Ectodermal cell (in vitro differentiated cells): ENCODE results near the gene FCN2.

Source experiments
- H3K27ac ChIP-seq: 2 replicates; pipeline ENCODE4 v1.7.0; 2013; ENCODE audit warnings: mild to moderate bottlenecking, low read depth, low read length; ENCODE audit not compliant: insufficient read depth, poor library complexity, severe bottlenecking
- H3K27me3 ChIP-seq: 2 replicates; pipeline ENCODE4 v1.7.0; 2013; ENCODE audit warnings: mild to moderate bottlenecking, low read length; ENCODE audit not compliant: insufficient read depth, control insufficient read depth, poor library complexity, severe bottlenecking
- H3K36me3 ChIP-seq: one replicate; pipeline ENCODE4 v1.7.0; 2013; ENCODE audit warnings: low read length; ENCODE audit not compliant: control insufficient read depth, insufficient read depth
- H3K4me1 ChIP-seq: one replicate; pipeline ENCODE4 v1.7.0; 2013; ENCODE audit warnings: low read length; ENCODE audit not compliant: control insufficient read depth, insufficient read depth
- H3K4me3 ChIP-seq: 2 replicates; pipeline ENCODE4 v1.7.0; 2013; ENCODE audit warnings: low read depth, low read length, control low read depth; ENCODE audit not compliant: insufficient read depth
- H3K9me3 ChIP-seq: 2 replicates; pipeline ENCODE4 v1.7.0; 2013; ENCODE audit warnings: mild to moderate bottlenecking, low read length, moderate library complexity; ENCODE audit not compliant: control insufficient read depth
- WGBS, 2 experiments: methylation state at CpG; one replicate each; pipeline ENCODE4 v1.1.7; 2013; ENCODE audit warnings: missing lambda C conversion rate in 2 of 2; 5-methylcytosine and 5-hydroxymethylcytosine counted together

Gene FCN2

DNA sequence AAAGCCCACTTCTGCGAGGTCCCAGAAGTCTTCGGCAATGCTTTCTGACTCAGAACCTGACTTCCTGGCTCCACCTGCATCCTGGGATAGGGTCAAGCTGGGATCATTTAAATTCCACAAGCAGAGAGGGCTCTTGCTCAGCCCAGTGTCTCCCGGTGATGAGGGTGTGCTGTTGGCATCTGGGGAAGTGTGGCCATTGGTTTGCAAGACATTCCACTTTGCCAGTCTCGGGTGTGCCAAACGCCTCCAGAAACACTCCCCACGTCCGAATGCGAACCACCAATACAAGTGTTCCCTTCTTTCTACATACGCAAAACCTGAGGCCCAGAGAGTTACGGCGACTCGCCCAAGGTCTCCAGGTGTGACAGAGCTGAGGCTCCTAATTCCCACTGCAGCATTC, 43.1 kb upstream of the FCN2 start:
- Histone ChIP-seq H3K36me3 (peaks cover 2% of the 10 kb centered on the region), H3K4me1 (peaks cover 3% of the 10 kb centered on the region), H3K27me3 (no peaks in the 10 kb centered on the region), H3K4me3 (no peak overlapping the region), H3K9me3 (no peaks in the 10 kb centered on the region), H3K27ac (no peak overlapping the region)
- 95% methylated on average over 12 of the region's 12 CpGs for WGBS, 2 experiments

DNA sequence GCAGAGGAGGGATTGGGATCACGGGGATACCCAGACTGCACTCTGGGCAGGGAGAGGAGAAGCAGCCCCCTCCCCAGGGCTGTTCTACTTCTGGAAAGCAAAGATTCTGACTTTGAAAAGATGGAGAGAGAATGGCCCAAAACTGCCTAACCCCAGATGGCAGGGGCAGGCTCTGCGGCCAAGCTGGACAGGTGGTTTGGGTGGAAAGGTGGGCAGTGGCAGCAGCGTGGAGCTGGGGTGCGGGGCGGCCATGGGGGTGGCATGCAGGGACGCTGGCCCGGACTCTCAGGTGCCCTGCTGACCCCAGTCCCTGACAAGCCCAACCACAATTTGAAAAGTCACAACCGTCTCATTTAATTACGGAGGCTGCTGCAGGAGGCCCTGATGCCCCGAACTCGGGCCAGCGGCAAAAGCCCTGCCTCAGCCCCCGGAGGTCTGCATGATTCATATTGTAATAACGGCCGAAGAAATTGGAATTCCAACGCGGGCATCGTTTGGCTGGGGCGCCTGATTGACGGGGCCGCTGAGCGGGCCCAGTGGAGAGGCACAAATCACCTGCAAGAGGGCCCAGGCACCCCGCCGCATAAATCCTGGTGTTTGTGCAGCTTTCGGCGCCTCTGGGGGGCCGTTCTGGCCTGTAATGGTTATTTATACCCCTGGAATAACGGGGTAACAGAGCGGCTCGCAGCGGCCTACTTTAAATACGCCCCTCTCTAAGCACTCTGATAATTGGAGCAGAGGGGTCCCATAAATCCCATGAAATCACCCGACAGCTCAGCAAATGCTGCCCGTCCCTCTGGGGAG, 41.8 kb upstream of the FCN2 start:
- H3K4me1 ChIP-seq: peaks cover 3% of the 10 kb centered on the region
- H3K9me3 ChIP-seq: no peaks in the 10 kb centered on the region
- H3K36me3 ChIP-seq: peaks cover 4% of the 10 kb centered on the region
- H3K27me3 ChIP-seq: no peaks in the 10 kb centered on the region
- no peak overlapping the region for H3K27ac ChIP-seq
- 91 to 92% methylated on average over 34 of the region's 34 CpGs for WGBS, 2 experiments
- no peak overlapping the region for H3K4me3 ChIP-seq

DNA sequence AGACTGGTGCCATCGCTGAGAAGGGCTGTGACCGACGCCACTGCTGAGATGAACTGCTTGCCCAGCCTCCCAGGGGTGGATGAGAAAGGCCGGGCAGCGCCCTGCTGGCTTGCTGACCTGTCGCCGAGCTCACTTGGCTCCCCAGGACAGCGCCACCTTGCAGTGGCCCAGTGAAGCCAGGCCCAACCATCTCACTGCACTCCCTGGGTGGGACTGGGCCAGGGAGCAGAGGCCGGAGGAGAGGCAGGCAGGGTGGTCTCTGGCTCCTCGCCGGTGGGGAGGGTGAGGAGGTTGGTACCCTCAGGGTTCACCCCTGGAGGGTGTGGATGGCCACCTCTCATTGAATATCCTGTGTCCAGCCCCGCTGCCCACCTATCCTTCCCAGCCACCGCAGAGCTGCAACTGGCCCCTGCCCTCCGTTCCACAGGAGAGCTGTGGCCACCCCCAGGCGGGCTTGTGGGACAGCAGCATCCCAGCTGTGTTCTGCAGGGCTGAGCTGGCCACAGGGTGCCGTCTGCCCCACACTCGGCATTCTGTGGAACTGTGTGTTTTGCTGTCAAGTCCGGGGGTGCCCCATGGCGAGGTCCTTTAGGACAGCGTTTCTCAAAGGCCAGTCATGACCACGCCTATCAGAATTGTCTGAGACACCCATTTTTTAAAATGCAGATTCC, 41.0 kb upstream of the FCN2 start:
- no peaks in the 10 kb centered on the region for H3K27me3 ChIP-seq
- H3K36me3 ChIP-seq: peaks cover 4% of the 10 kb centered on the region
- H3K9me3 ChIP-seq: no peaks in the 10 kb centered on the region
- no peak overlapping the region for H3K27ac ChIP-seq
- no peak overlapping the region for H3K4me3 ChIP-seq
- WGBS, 2 experiments: 82 to 84% methylated on average over 21 of the region's 21 CpGs
- H3K4me1 ChIP-seq: peaks cover 3% of the 10 kb centered on the region

DNA sequence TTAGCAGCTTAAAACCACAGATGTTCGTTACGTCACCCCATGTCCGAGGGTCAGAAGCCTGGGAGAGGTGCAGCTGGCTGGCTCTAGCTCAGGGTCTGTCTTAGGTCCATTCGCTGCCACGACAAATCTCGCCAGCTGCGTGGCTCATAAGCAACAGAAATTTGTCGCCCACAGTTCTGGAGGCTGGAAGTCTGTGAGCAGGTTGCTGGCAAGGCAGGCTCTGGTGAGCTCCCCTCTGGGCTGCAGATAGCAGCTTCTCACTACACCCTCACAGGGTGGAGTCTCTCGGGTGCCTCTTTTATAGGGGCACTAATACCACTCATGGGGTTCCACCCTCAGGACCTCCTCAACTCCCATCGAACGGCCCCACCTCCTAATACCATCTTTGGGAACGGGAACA, 40.1 kb upstream of the FCN2 start:
- no peaks in the 10 kb centered on the region for H3K27me3 ChIP-seq
- peaks cover 4% of the 10 kb centered on the region for H3K36me3 ChIP-seq
- H3K27ac ChIP-seq: no peak overlapping the region
- WGBS, 2 experiments: 94 to 95% methylated on average over 12 of the region's 12 CpGs
- no peak overlapping the region for H3K4me3 ChIP-seq
- no peaks in the 10 kb centered on the region for H3K9me3 ChIP-seq
- peaks cover 3% of the 10 kb centered on the region for H3K4me1 ChIP-seq

DNA sequence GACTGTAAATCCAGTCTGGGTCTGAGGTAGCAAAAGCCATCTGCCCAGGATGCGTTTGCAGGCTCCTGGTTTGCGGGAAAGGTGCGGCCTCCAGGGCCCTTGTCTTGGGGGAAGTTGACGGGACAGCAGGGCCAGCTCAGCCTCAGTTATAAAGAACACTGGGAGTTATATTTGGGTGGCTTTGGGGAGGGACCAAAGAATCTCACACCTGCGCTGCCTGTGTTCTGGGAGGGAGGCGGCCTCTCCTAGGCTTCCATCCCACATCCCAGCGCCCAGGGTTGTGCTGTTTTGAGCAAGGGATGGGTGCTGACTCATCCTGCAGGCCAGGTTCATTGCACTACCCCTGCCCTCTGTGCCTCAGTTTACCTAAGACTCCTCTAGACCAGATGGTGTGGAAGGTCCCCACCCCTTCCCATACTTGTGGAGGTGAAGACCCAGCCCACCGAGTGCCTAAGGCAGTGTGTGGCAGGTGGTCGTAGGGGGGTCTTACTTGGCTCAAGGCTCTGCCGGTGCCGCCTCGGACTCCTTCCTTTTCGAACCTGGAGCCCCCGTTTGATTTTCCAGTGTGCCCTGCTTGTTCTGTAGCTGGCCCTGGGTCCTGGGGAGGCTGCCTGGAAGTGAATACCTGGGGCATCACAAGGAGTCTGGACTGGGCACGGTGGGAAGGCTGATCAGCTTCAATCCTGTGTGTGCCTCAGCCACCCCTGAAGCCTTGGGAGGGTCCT, 39.3 kb upstream of the FCN2 start:
- peaks cover 4% of the 10 kb centered on the region for H3K36me3 ChIP-seq
- 94 to 95% methylated on average over 15 of the region's 15 CpGs for WGBS, 2 experiments
- H3K4me1 ChIP-seq: peaks cover 3% of the 10 kb centered on the region
- H3K27me3 ChIP-seq: no peaks in the 10 kb centered on the region
- H3K27ac ChIP-seq: no peak overlapping the region
- H3K4me3 ChIP-seq: no peak overlapping the region
- no peaks in the 10 kb centered on the region for H3K9me3 ChIP-seq

DNA sequence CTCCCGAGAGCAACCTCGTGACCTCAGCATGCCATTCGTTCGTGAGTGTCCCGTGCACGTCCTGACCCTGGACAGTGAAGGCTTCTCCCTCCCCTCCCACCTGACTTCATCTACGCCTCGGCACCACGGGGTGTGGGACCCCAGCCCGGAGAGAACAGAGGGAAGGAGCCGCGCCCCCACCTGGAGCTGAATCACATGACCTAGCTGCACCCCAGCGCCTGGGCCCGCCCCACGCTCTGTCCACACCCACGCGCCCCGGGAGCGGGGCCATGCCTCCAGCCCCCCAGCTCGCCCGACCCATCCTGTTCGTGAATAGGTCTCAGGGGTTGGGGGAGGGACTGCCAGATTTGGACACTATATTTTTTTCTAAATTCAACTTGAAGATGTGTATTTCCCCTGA, 38.3 kb upstream of the FCN2 start:
- 92 to 93% methylated on average over 22 of the region's 22 CpGs for WGBS, 2 experiments
- H3K36me3 ChIP-seq: peaks cover 4% of the 10 kb centered on the region
- H3K27ac ChIP-seq: no peak overlapping the region
- no peak overlapping the region for H3K4me3 ChIP-seq
- no peaks in the 10 kb centered on the region for H3K27me3 ChIP-seq
- no peaks in the 10 kb centered on the region for H3K9me3 ChIP-seq
- peaks cover 3% of the 10 kb centered on the region for H3K4me1 ChIP-seq

DNA sequence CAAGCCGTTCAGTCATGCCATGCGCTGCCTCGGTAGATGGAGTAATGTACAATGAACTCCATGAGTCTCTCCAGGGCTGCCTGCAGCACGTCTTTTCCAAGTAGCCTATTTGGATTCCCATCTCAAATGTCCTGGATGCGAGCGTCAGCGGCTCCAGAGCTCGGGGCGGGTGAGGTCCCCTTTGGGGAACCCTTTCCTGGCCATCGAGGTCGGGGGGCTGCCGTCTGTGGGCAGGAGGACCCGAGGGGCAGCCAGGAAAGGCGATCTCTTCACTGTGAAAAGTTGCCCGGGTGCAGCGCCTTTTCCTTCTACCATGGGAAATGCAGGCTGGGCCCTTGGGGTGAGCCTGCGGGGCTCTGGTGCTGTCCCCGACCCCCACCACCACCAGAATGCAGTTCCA, 36.9 kb upstream of the FCN2 start:
- WGBS, 2 experiments: 95% methylated on average over 18 of the region's 18 CpGs
- no peak overlapping the region for H3K4me3 ChIP-seq
- no peak overlapping the region for H3K27ac ChIP-seq
- H3K27me3 ChIP-seq: no peaks in the 10 kb centered on the region
- H3K36me3 ChIP-seq: peaks cover 4% of the 10 kb centered on the region
- H3K9me3 ChIP-seq: no peaks in the 10 kb centered on the region
- peaks cover 3% of the 10 kb centered on the region for H3K4me1 ChIP-seq

DNA sequence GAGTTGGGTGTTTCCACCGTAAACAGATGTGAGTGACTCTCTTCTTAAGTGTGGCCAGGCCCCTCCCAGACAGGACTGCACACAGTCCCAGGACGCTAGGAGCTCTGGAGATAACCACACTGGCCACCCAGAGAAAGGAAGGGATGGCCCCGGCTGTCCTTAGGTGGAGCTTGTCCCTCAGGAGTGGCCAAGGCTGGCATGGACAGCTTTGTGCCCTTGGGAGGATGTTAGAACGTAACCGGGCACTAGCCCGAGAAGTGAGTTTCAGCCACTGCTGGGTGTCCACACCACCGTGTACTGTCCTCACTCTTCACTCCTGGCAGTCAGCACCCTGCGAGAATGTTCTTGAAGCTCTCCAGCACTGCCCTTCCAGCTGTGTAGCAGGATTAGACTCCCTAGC, 35.8 kb upstream of the FCN2 start:
- H3K36me3 ChIP-seq: peaks cover 4% of the 10 kb centered on the region
- no peaks in the 10 kb centered on the region for H3K4me1 ChIP-seq
- H3K27ac ChIP-seq: no peak overlapping the region
- 94 to 95% methylated on average over 8 of the region's 8 CpGs for WGBS, 2 experiments
- H3K4me3 ChIP-seq: no peak overlapping the region
- no peaks in the 10 kb centered on the region for H3K27me3 ChIP-seq
- no peaks in the 10 kb centered on the region for H3K9me3 ChIP-seq

DNA sequence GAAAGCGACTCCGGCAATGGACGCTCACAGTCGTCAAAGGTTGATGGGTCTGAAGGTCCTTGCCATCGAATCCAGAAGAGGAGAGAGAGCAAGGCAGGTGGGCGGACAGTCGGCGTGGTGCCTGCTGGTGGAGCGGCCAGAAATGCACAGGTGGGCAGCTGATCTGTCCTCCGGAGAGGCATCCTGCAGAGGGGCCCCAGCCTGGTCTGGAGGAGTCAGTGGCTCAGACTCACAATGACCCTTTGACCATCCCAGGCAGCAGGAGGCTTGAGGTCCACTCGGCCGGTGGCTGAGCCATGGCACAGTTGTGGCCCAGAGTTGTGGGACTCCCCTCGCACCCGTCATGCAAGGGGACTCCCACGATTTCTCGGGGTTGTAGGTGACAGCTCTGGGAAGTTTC, 34.4 kb upstream of the FCN2 start:
- no peaks in the 10 kb centered on the region for H3K27me3 ChIP-seq
- no peak overlapping the region for H3K27ac ChIP-seq
- H3K36me3 ChIP-seq: peaks cover 4% of the 10 kb centered on the region
- peaks cover 6% of the 10 kb centered on the region for H3K9me3 ChIP-seq
- H3K4me3 ChIP-seq: no peak overlapping the region
- WGBS, 2 experiments: 95% methylated on average over 16 of the region's 16 CpGs
- H3K4me1 ChIP-seq: no peaks in the 10 kb centered on the region

DNA sequence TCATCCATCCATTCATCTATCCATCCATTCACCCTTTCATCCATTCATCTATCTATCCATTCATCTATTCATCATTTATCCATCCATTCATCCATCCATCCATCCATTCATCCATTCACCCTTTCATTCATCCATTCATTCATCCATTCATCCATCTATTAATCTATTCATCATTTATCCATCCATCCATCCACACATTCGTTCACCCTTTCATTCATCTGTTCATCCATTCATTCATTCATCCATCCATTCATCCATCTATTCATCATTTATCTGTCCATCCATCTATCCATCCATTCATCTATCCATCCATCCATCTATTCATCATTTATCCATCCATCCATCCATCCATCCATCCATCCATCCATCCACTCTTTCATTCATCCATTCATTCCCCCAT, 33.9 kb upstream of the FCN2 start:
- no peak overlapping the region for H3K4me3 ChIP-seq
- no peaks in the 10 kb centered on the region for H3K27me3 ChIP-seq
- 80 to 88% methylated on average over 1 of the region's 1 CpG for WGBS, 2 experiments
- H3K36me3 ChIP-seq: peaks cover 4% of the 10 kb centered on the region
- no peak overlapping the region for H3K27ac ChIP-seq
- H3K4me1 ChIP-seq: no peaks in the 10 kb centered on the region
- peaks cover 6% of the 10 kb centered on the region for H3K9me3 ChIP-seq
